HepG2 (cell line): Measurements from ENCODE around the gene NCKIPSD. TPM values are rescaled to one million over a fixed set of nuclear protein-coding genes. Genes with fewer than 3 reads are reported as not detected.

Experiments used
- CBFB ChIP-seq: sonication (generic); formaldehyde crosslinking; IDR thresholded peaks from 2 replicates; pipeline ENCODE4 v1.4.0; 2020; ENCODE audit warnings: missing genetic modification reagents
- GATAD1 ChIP-seq: IDR thresholded peaks from 2 replicates; pipeline ENCODE4 v1.6.1; 2016; ENCODE audit warnings: missing genetic modification reagents, missing compliant biosample characterization
- MAZ ChIP-seq, 2 experiments: sonication (generic) in 1 of 2; formaldehyde crosslinking in 1 of 2; IDR thresholded peaks; 2 replicates each; pipeline versions ENCODE4 v1.5.0 to v1.6.1; 2012 to 2020; ENCODE audit warnings: low read depth in 2 of 2, mild to moderate bottlenecking in 2 of 2, borderline replicate concordance in 1 of 2, improper control_type of control experiment in 1 of 2, low read length in 1 of 2, missing genetic modification reagents in 1 of 2, moderate library complexity in 1 of 2
- NFE2 ChIP-seq: sonication (generic); formaldehyde crosslinking; IDR thresholded peaks from 2 replicates; pipeline ENCODE4 v1.4.0; 2020; ENCODE audit warnings: missing genetic modification reagents
- PLRG1 ChIP-seq: fragments of 450-650 bp; conservative IDR thresholded peaks from 2 replicates; pipeline ENCODE4 v1.6.1; 2016
- RBFOX2 ChIP-seq: fragments of 200-400 bp; formaldehyde crosslinking; IDR thresholded peaks from 2 replicates; pipeline ENCODE4 v1.6.1; 2017; ENCODE audit warnings: low read depth, mild to moderate bottlenecking, low read length
- TARDBP ChIP-seq: sonication (generic); formaldehyde crosslinking; IDR thresholded peaks from 2 replicates; pipeline ENCODE4 v1.8.0; 2022; ENCODE audit warnings: mild to moderate bottlenecking, missing genetic modification reagents
- U2AF2 ChIP-seq: fragments of 200-400 bp; formaldehyde crosslinking; IDR thresholded peaks from 2 replicates; pipeline ENCODE4 v1.6.1; 2017; ENCODE audit warnings: low read depth, mild to moderate bottlenecking, low read length
- ZFP37 ChIP-seq: sonication (generic); formaldehyde crosslinking; IDR thresholded peaks from 2 replicates; pipeline ENCODE4 v1.4.0; 2020; ENCODE audit warnings: missing genetic modification reagents, borderline replicate concordance
- ZNF235 ChIP-seq: sonication (generic); formaldehyde crosslinking; IDR thresholded peaks from 2 replicates; pipeline ENCODE4 v1.8.1; 2023; ENCODE audit warnings: mild to moderate bottlenecking, missing genetic modification reagents, borderline replicate concordance
- ZNF777 ChIP-seq: sonication (generic); formaldehyde crosslinking; IDR thresholded peaks from 2 replicates; pipeline ENCODE4 v1.4.0; 2020; ENCODE audit warnings: missing genetic modification reagents
- polyA plus RNA-seq, 8 experiments: library from polyadenylated mRNA; depleted of rRNA in 3 of 8; stranded (reverse) in 7 of 8; unstranded in 1 of 8; fragments of >200 nt; fragmentation: Illumina TruSeq in 4 of 8; extraction: Trizol in 4 of 8; gene quantifications; 2 replicates each; pipeline versions ENCODE4 v1.2.1 to v1.2.3, GENCODE V29; 2011 to 2016; ENCODE audit warnings: low read depth in 4 of 8, missing spikeins in 1 of 8, mixed read lengths in 1 of 8; ENCODE audit not compliant: insufficient read depth in 1 of 8
- total RNA-seq, 5 experiments: library from RNA; depleted of rRNA; stranded (reverse); fragments of >200 nt; fragmentation: Illumina TruSeq; extraction: Trizol; gene quantifications; 2 replicates each; pipeline ENCODE4 v1.2.3, GENCODE V29; 2016; ENCODE audit warnings: low read depth in 1 of 5
- TF ChIP-seq, protein P1 (sequence below): sonication (generic); formaldehyde crosslinking; IDR thresholded peaks from 2 replicates; pipeline ENCODE4 v1.4.0; 2020; ENCODE audit warnings: mild to moderate bottlenecking, missing genetic modification reagents
- TF ChIP-seq, protein P2 (sequence below): sonication (generic); formaldehyde crosslinking; IDR thresholded peaks from 2 replicates; pipeline ENCODE4 v1.8.1; 2023; ENCODE audit warnings: mild to moderate bottlenecking, moderate library complexity, missing genetic modification reagents
- TF ChIP-seq, protein P3 (sequence below): sonication (generic); formaldehyde crosslinking; IDR thresholded peaks from 2 replicates; pipeline ENCODE4 v1.5.0; 2020; ENCODE audit warnings: mild to moderate bottlenecking, missing genetic modification reagents
- TF ChIP-seq, protein P4 (sequence below): sonication (generic); formaldehyde crosslinking; IDR thresholded peaks from 2 replicates; pipeline ENCODE4 v1.4.0; 2020; ENCODE audit warnings: low read depth, mild to moderate bottlenecking, missing genetic modification reagents
- TF ChIP-seq, protein P5 (sequence below): sonication (generic); formaldehyde crosslinking; IDR thresholded peaks from 2 replicates; pipeline ENCODE4 v1.4.0; 2020; ENCODE audit warnings: missing genetic modification reagents

NCKIPSD gene
- total and polyA plus RNA-seq, 2 of the 13 experiments (the other 11 are each of a cell fraction or from before 2014, with no cell fraction given): 13.5 to 35.2 TPM

DNA sequence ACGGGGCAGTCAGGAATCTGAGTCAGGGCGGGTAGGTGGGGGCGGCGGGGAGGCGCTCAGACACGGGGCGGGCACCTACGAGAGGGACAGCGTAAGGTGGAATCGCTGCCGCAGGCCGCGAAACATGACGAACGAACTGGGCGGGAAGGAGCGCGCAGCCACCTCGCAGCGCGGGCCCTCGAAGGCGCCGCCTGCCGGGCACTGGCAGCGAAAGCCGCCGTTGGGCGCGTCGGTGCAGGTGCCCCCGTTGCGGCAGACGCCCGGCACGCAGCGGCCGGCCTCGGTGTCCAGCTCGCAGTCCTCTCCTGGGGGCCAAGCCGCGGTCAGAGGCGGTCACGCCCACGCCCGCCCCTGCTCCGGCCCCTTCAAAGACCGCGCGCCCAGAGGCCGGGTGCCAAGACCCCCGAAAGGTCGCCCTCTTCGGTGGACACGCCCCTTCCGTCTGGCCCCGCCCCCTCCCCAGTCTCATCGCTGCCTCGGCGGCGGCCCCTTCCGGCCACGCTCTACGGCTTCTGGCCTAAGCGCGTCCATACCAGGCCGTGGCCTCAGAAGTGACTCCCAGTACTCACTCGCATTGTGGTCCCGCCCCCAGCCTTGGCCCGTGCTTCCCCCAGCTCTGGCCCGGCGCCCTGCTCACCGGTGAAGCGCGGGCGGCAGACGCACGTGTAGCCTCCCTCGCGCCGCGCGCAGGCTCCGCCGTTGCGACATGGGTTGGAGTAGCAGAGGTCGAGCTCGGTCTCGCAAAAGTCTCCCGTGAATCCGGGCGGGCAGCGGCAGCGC, 29.5 kb downstream of the NCKIPSD start (continued):
- TF ChIP-seq MAZ (IDR thresholded peaks at IDR 0.05; ENCODE audit: borderline replicate concordance, low read depth, low read length) (0 out of 2 replicates have a peak, but pooled peaks have one; percentile 25), MAZ (CRISPR knock-in tag; IDR thresholded peaks at IDR 0.05; ENCODE audit: low read depth) (peak; percentile 58; the same call in 1 of the 2 replicates), CBFB (CRISPR knock-in tag) (peak; percentile 31; the same call in 1 of the 2 replicates), U2AF2 (no peak), NFE2 (CRISPR knock-in tag) (no peak), RBFOX2 (0 out of 2 replicates have a peak, but pooled peaks have one; percentile 33), ZNF235 (CRISPR knock-in tag) (no peak), ZNF777 (CRISPR knock-in tag) (peak; percentile 71), PLRG1 (no peak), GATAD1 (CRISPR knock-in tag) (0 out of 2 replicates have a peak, but pooled peaks have one; percentile 16), ZFP37 (CRISPR knock-in tag) (no peak), TARDBP (CRISPR knock-in tag) (no peak)
- TF ChIP-seq, protein P1, sequence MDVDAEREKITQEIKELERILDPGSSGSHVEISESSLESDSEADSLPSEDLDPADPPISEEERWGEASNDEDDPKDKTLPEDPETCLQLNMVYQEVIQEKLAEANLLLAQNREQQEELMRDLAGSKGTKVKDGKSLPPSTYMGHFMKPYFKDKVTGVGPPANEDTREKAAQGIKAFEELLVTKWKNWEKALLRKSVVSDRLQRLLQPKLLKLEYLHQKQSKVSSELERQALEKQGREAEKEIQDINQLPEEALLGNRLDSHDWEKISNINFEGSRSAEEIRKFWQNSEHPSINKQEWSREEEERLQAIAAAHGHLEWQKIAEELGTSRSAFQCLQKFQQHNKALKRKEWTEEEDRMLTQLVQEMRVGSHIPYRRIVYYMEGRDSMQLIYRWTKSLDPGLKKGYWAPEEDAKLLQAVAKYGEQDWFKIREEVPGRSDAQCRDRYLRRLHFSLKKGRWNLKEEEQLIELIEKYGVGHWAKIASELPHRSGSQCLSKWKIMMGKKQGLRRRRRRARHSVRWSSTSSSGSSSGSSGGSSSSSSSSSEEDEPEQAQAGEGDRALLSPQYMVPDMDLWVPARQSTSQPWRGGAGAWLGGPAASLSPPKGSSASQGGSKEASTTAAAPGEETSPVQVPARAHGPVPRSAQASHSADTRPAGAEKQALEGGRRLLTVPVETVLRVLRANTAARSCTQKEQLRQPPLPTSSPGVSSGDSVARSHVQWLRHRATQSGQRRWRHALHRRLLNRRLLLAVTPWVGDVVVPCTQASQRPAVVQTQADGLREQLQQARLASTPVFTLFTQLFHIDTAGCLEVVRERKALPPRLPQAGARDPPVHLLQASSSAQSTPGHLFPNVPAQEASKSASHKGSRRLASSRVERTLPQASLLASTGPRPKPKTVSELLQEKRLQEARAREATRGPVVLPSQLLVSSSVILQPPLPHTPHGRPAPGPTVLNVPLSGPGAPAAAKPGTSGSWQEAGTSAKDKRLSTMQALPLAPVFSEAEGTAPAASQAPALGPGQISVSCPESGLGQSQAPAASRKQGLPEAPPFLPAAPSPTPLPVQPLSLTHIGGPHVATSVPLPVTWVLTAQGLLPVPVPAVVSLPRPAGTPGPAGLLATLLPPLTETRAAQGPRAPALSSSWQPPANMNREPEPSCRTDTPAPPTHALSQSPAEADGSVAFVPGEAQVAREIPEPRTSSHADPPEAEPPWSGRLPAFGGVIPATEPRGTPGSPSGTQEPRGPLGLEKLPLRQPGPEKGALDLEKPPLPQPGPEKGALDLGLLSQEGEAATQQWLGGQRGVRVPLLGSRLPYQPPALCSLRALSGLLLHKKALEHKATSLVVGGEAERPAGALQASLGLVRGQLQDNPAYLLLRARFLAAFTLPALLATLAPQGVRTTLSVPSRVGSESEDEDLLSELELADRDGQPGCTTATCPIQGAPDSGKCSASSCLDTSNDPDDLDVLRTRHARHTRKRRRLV (CRISPR knock-in tag): no peak
- TF ChIP-seq, protein P2, sequence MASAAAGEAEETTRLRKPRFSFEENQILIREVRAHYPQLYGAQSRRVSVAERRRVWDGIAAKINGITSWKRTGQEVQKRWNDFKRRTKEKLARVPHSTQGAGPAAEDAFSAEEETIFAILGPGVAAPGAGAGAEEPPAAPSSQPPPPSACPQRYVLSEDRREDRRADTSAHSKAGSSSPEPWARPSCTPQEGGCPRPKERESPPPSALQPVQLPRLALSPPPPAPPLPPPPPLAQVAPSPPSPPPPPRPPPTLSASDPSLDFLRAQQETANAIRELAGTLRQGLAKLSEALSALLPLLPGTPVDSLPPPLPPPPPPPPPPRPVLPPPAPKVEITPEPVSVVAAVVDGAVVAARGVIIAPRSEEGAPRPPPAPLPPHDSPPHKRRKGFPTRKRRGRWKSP (CRISPR knock-in tag): peak; percentile 49; the same call in 1 of the 2 replicates
- TF ChIP-seq, protein P3, sequence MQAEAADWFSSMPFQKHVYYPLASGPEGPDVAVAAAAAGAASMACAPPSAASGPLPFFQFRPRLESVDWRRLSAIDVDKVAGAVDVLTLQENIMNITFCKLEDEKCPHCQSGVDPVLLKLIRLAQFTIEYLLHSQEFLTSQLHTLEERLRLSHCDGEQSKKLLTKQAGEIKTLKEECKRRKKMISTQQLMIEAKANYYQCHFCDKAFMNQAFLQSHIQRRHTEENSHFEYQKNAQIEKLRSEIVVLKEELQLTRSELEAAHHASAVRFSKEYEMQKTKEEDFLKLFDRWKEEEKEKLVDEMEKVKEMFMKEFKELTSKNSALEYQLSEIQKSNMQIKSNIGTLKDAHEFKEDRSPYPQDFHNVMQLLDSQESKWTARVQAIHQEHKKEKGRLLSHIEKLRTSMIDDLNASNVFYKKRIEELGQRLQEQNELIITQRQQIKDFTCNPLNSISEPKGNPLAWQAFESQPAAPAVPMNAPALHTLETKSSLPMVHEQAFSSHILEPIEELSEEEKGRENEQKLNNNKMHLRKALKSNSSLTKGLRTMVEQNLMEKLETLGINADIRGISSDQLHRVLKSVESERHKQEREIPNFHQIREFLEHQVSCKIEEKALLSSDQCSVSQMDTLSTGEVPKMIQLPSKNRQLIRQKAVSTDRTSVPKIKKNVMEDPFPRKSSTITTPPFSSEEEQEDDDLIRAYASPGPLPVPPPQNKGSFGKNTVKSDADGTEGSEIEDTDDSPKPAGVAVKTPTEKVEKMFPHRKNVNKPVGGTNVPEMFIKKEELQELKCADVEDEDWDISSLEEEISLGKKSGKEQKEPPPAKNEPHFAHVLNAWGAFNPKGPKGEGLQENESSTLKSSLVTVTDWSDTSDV (CRISPR knock-in tag): no peak
- TF ChIP-seq, protein P4, sequence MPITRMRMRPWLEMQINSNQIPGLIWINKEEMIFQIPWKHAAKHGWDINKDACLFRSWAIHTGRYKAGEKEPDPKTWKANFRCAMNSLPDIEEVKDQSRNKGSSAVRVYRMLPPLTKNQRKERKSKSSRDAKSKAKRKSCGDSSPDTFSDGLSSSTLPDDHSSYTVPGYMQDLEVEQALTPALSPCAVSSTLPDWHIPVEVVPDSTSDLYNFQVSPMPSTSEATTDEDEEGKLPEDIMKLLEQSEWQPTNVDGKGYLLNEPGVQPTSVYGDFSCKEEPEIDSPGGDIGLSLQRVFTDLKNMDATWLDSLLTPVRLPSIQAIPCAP (CRISPR knock-in tag): no peak
- TF ChIP-seq, protein P5, sequence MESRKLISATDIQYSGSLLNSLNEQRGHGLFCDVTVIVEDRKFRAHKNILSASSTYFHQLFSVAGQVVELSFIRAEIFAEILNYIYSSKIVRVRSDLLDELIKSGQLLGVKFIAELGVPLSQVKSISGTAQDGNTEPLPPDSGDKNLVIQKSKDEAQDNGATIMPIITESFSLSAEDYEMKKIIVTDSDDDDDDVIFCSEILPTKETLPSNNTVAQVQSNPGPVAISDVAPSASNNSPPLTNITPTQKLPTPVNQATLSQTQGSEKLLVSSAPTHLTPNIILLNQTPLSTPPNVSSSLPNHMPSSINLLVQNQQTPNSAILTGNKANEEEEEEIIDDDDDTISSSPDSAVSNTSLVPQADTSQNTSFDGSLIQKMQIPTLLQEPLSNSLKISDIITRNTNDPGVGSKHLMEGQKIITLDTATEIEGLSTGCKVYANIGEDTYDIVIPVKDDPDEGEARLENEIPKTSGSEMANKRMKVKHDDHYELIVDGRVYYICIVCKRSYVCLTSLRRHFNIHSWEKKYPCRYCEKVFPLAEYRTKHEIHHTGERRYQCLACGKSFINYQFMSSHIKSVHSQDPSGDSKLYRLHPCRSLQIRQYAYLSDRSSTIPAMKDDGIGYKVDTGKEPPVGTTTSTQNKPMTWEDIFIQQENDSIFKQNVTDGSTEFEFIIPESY (CRISPR knock-in tag): peak; percentile 78
